ENCODE measurements around the gene ARHGEF12. TPM values are rescaled to one million over a fixed set of nuclear protein-coding genes. Genes with fewer than 3 reads are reported as not detected.

Gene ARHGEF12
- total and polyA plus RNA-seq, 2 donors (not counting 1 experiment from before 2014, with no cell fraction given), result 2.0 to 21.6 TPM

DNA sequence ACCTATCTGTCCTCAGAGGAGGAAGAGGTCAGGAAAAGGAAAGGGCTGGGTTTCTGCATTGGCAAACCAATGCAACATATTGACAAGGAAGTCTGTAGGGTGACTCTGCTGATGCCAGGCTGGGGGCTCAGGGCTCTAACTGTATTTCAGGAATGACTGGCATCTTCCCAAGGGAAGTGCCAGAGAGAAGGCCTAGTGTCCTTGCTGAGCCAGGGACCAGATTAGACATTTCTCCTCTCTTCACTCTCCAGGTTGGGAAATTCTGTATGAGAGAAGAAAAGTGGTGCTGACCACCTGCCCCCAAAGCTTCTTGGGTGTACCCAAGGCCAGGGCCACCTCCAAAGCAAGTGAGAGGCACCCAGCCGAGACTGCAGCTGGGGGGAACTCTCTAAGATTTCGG lies 202.5 kb downstream of the ARHGEF12 start:
- Histone ChIP-seq H3K4me2 (replicated peaks; ENCODE audit: low read depth, low read length, poor library complexity, severe bottlenecking) (peak overlapping the region; percentile 55), H4K20me1 (ENCODE audit: control insufficient read depth, insufficient read depth, low read length, poor library complexity, severe bottlenecking) (no peaks in the 10 kb centered on the region), H3K9me3 (ENCODE audit: control extremely low read depth in 1 of 3, control insufficient read depth in 2 of 3, insufficient read depth in 1 of 3, low read length in 2 of 3) (peaks cover 1 to 8% (median 2%) of the 10 kb centered on the region in 3 donors), H3K27me3 (replicated peaks in 1 of 4; ENCODE audit: control extremely low read depth in 1 of 4, control insufficient read depth in 3 of 4, insufficient read depth in 4 of 4, low read length in 3 of 4) (no peaks in the 10 kb centered on the region), H3K36me3 (replicated peaks in 1 of 2; ENCODE audit: control extremely low read depth in 1 of 2, control insufficient read depth in 1 of 2, extremely low read depth in 1 of 2, insufficient read depth in 2 of 2, low read length in 1 of 2) (no peaks in the 10 kb centered on the region), H3K27ac (ENCODE audit: low read length in 2 of 2) (no peak overlapping the region), H3K79me2 (ENCODE audit: control insufficient read depth, insufficient read depth, low read length) (no peaks in the 10 kb centered on the region), H3K4me3 (ENCODE audit: control extremely low read depth in 1 of 5, extremely low read depth in 1 of 5, insufficient read depth in 1 of 5, low read depth in 2 of 5, low read length in 4 of 5) (no peak overlapping the region), H2AFZ (ENCODE audit: insufficient read depth, low read depth, low read length, poor library complexity, severe bottlenecking) (no peak overlapping the region), H3K4me1 (ENCODE audit: control insufficient read depth in 2 of 2, insufficient read depth in 2 of 2, low read length in 2 of 2) (peaks cover 22 to 37% of the 10 kb centered on the region in 2 donors), H3K9ac (ENCODE audit: low read length) (no peak overlapping the region)
- Mint-ChIP-seq H3K27me3 (peaks cover 12% of the 10 kb centered on the region), H3K9me3 (ENCODE audit: insufficient read depth) (no peaks in the 10 kb centered on the region), H3K4me3 (no peak overlapping the region), H3K4me1 (peaks cover 24% of the 10 kb centered on the region), H3K27ac (no peak overlapping the region)
- WGBS (ENCODE audit: insufficient coverage), result 69% methylated on average over 2 of the region's 2 CpGs
- TF ChIP-seq EZH2 (IDR thresholded peaks at IDR 0.05; ENCODE audit: borderline replicate concordance, insufficient read depth, low read depth, low read length, poor library complexity, severe bottlenecking) (no peak), CTCF (IDR thresholded peaks at IDR 0.05) (no peak)
- intact Hi-C loops (cut with micrococcal nuclease), result no loop called here
- no peak for DNase-seq
- ChIA-PET CTCF (no interaction called here), POLR2A (no interaction called here)
- ATAC-seq (ENCODE audit: low read depth), result no peak

Small RNAs within 50 kb of the gene (small RNA-seq; reads per million reads assigned to genes)
- 27.7 reads per million, percentile 91 among the genes with 10 or more reads in this experiment for gene RF00100 (ENCODE audit: insufficient read length, low read depth, low replicate concordance)

Other genes with a start within 250 kb of the ARHGEF12 start
- not detected in 2 replicates for gene TRIM29, start 198.3 kb upstream of the ARHGEF12 start, total RNA-seq
- not detected in 2 replicates for gene TRIM29, start 198.3 kb upstream of the ARHGEF12 start, polyA plus RNA-seq
- gene OAF, start 125.4 kb upstream of the ARHGEF12 start, total RNA-seq, result 0.92 and 1.3 TPM in 2 replicates
- 1.9 and 2.8 TPM in 2 replicates for gene OAF, start 125.4 kb upstream of the ARHGEF12 start, polyA plus RNA-seq
- not detected in 2 replicates for gene POU2F3, start 96.3 kb upstream of the ARHGEF12 start, total RNA-seq
- gene POU2F3, start 96.3 kb upstream of the ARHGEF12 start, polyA plus RNA-seq, result not detected in 2 replicates
- gene TLCD5, start 11.1 kb upstream of the ARHGEF12 start, total RNA-seq, result 0.17 TPM in 1 of 2 replicates, not detected in the other
- gene TLCD5, start 11.1 kb upstream of the ARHGEF12 start, polyA plus RNA-seq, result 0.03 TPM in 1 of 2 replicates, not detected in the other
- 0.27 TPM in 2 replicates for gene GRIK4, start 175.3 kb downstream of the ARHGEF12 start, total RNA-seq
- gene GRIK4, start 175.3 kb downstream of the ARHGEF12 start, polyA plus RNA-seq, result 0.12 and 0.22 TPM in 2 replicates